ENCODE data around the gene PRKAG3.
"Not testable (repeated sequence)": the region's sequence is repeated elsewhere in the genome, so short reads cannot be mapped to it uniquely, and the experiment has no call there.

Gene PRKAG3

GRCh38 chr2:218780046-218780445 is 51.6 kb downstream of the PRKAG3 start:
- DNase-seq = no peak

GRCh38 chr2:218777276-218777990 is 54.2 kb downstream of the PRKAG3 start:
- no peak for DNase-seq

- DNase-seq = no peak
Observed at GRCh38 chr2:218776488-218776887, 55.1 kb downstream of the PRKAG3 start.

GRCh38 chr2:218773881-218774280 is 57.7 kb downstream of the PRKAG3 start:
- DNase-seq = no peak

- not testable (repeated sequence) for DNase-seq
Observed at GRCh38 chr2:218772759-218773158, 58.8 kb downstream of the PRKAG3 start.
